ENCODE measurements around the gene XPA.
A peak's percentile ranks its signal among the peaks of the same experiment; 100 is the strongest.

Gene XPA

GRCh38 chr9:97698865-97699264 lies 1.7 kb upstream of the XPA start:
- no peaks in the 10 kb centered on the region for H3K36me3 Mint-ChIP-seq (ENCODE audit: low read depth)
- H3K27ac Mint-ChIP-seq, result no peak overlapping the region
- H3K9me3 Mint-ChIP-seq, result no peaks in the 10 kb centered on the region
- DNase-seq, result no peak
- H3K4me3 Mint-ChIP-seq, result no peak overlapping the region
- H3K27me3 Mint-ChIP-seq (ENCODE audit: low read depth, poor library complexity), result peaks cover 37% of the 10 kb centered on the region
- TF ChIP-seq CTCF (IDR thresholded peaks at IDR 0.05), result no peak
- peaks cover 33% of the 10 kb centered on the region for H3K4me1 Mint-ChIP-seq

- H3K4me1 Mint-ChIP-seq, result peaks cover 35% of the 10 kb centered on the region
- no peak for DNase-seq
- TF ChIP-seq CTCF (IDR thresholded peaks at IDR 0.05), result no peak
- peak overlapping the region; percentile 92 for H3K4me3 Mint-ChIP-seq
- H3K27me3 Mint-ChIP-seq (ENCODE audit: low read depth, poor library complexity), result peaks cover 37% of the 10 kb centered on the region
- no peaks in the 10 kb centered on the region for H3K9me3 Mint-ChIP-seq
- no peaks in the 10 kb centered on the region for H3K36me3 Mint-ChIP-seq (ENCODE audit: low read depth)
- H3K27ac Mint-ChIP-seq, result no peak overlapping the region
Measured at GRCh38 chr9:97697837-97698236, 697 bp upstream of the XPA start.

- H3K4me3 Mint-ChIP-seq, result peak overlapping the region; percentile 92
- no peaks in the 10 kb centered on the region for H3K9me3 Mint-ChIP-seq
- DNase-seq, result no peak
- H3K36me3 Mint-ChIP-seq (ENCODE audit: low read depth), result peaks cover 6% of the 10 kb centered on the region
- peaks cover 29% of the 10 kb centered on the region for H3K27me3 Mint-ChIP-seq (ENCODE audit: low read depth, poor library complexity)
- H3K27ac Mint-ChIP-seq, result peak overlapping the region; percentile 57
- TF ChIP-seq CTCF (IDR thresholded peaks at IDR 0.05), result no peak
- peaks cover 35% of the 10 kb centered on the region for H3K4me1 Mint-ChIP-seq
Measured at GRCh38 chr9:97695995-97696802, 941 bp downstream of the XPA start.

- peaks cover 35% of the 10 kb centered on the region for H3K4me1 Mint-ChIP-seq
- H3K36me3 Mint-ChIP-seq (ENCODE audit: low read depth), result peaks cover 12% of the 10 kb centered on the region
- no peaks in the 10 kb centered on the region for H3K9me3 Mint-ChIP-seq
- TF ChIP-seq CTCF (IDR thresholded peaks at IDR 0.05), result no peak
- DNase-seq, result no peak
- peaks cover 26% of the 10 kb centered on the region for H3K27me3 Mint-ChIP-seq (ENCODE audit: low read depth, poor library complexity)
- no peak overlapping the region for H3K27ac Mint-ChIP-seq
- H3K4me3 Mint-ChIP-seq, result peak overlapping the region; percentile 92
Measured at GRCh38 chr9:97695390-97695789, 1.8 kb downstream of the XPA start.

GRCh38 chr9:97694769-97695168 lies 2.4 kb downstream of the XPA start:
- Mint-ChIP-seq H3K36me3 (ENCODE audit: low read depth) (peaks cover 18% of the 10 kb centered on the region), H3K9me3 (no peaks in the 10 kb centered on the region), H3K4me1 (peaks cover 35% of the 10 kb centered on the region), H3K27ac (no peak overlapping the region), H3K4me3 (no peak overlapping the region), H3K27me3 (ENCODE audit: low read depth, poor library complexity) (peaks cover 20% of the 10 kb centered on the region)
- no peak for TF ChIP-seq CTCF (IDR thresholded peaks at IDR 0.05)
- DNase-seq, result no peak
